ENCODE results near the gene ENGASE. TPM values are rescaled to one million over a fixed set of nuclear protein-coding genes. Genes with fewer than 3 reads are reported as not detected.

ENGASE gene
- total and polyA plus RNA-seq, 2 of the 8 experiments (the other 6 are each of a cell fraction or from before 2014, with no cell fraction given) = 9.3 to 36.1 TPM

- Histone ChIP-seq H3K79me2 (ENCODE audit: control insufficient read depth in 1 of 2, insufficient read depth in 2 of 2, low read length in 2 of 2) (no peaks in the 10 kb centered on the region), H3K4me3 (ENCODE audit: extremely low read depth in 1 of 4, insufficient read depth in 2 of 4, low read depth in 3 of 4, low read length in 4 of 4) (no peak overlapping the region), H3K79me1 (ENCODE audit: low read depth, low read length) (no peaks in the 10 kb centered on the region), H2AFZ (ENCODE audit: low read length) (no peak overlapping the region), H2BK120ac (replicated peaks; ENCODE audit: low read depth, low read length) (no peak overlapping the region), H3K4me1 (replicated peaks in 1 of 4; ENCODE audit: control insufficient read depth in 3 of 4, insufficient read depth in 4 of 4, low read length in 3 of 4) (no peaks in the 10 kb centered on the region), H4K5ac (ENCODE audit: insufficient read length, low read depth, low read length) (no peak overlapping the region), H2AK5ac (ENCODE audit: low read depth, low read length) (no peak overlapping the region), H4K8ac (ENCODE audit: extremely low read depth, insufficient read depth, low read length) (no peak overlapping the region), H3K27ac (ENCODE audit: low read depth, low read length) (no peak overlapping the region), H2BK5ac (ENCODE audit: low read depth, low read length) (no peak overlapping the region), H3K23me2 (ENCODE audit: low read depth, low read length) (no peaks in the 10 kb centered on the region), H3K56ac (replicated peaks; ENCODE audit: insufficient read length, low read depth, low read length) (no peak overlapping the region), H2BK15ac (ENCODE audit: low read length) (no peak overlapping the region), H3K4ac (replicated peaks; ENCODE audit: insufficient read length, low read depth, low read length) (no peak overlapping the region), H3K9ac (replicated peaks in 1 of 4; ENCODE audit: extremely low read depth in 1 of 4, low read depth in 3 of 4, low read length in 3 of 4) (no peak overlapping the region), H3K36me3 (ENCODE audit: control insufficient read depth in 2 of 4, insufficient read depth in 4 of 4, low read length in 3 of 4) (no peaks in the 10 kb centered on the region), H2BK20ac (ENCODE audit: low read length) (no peak overlapping the region), H3K14ac (ENCODE audit: insufficient read length) (no peak overlapping the region), H3K27me3 (replicated peaks in 1 of 4; ENCODE audit: control insufficient read depth in 3 of 4, extremely low read depth in 1 of 4, insufficient read depth in 3 of 4, low read length in 3 of 4) (no peaks in the 10 kb centered on the region; a peak in 1 of 7 replicates), H3K4me2 (ENCODE audit: insufficient read depth in 1 of 2, low read depth in 2 of 2, low read length in 2 of 2) (no peak overlapping the region), H4K91ac (replicated peaks; ENCODE audit: insufficient read length, low read length) (no peak overlapping the region), H3K23ac (ENCODE audit: insufficient read length) (no peak overlapping the region), H3K9me3 (ENCODE audit: insufficient read depth in 2 of 2, low read depth in 1 of 2, low read length in 1 of 2) (peaks cover 0 to 8% of the 10 kb centered on the region in 2 experiments; a peak in 2 of 4 replicates), H2BK12ac (ENCODE audit: low read depth, low read length) (no peak overlapping the region), H4K20me1 (replicated peaks in 1 of 2; ENCODE audit: control insufficient read depth in 1 of 2, insufficient read depth in 2 of 2, low read length in 2 of 2) (no peaks in the 10 kb centered on the region), H3K18ac (ENCODE audit: extremely low read depth, low read length) (no peak overlapping the region)
- CTCF ChIA-PET (ENCODE audit: partially characterized antibody) = interaction anchor here (1.1 to 4.2 kb wide), 5 partner anchors 9 to 335 kb away, joined by 3 to 21 read pairs (median 3); no protein-coding TSS in a partner anchor
- WGBS, 2 experiments (ENCODE audit: extremely low coverage in 1 of 2, insufficient coverage in 1 of 2, insufficient read length in 1 of 2, insufficient replicate concordance in 2 of 2, low coverage in 1 of 2, low lambda C conversion rate in 2 of 2, missing lambda C conversion rate in 1 of 2) = 71% methylated on average over 10 of the region's 10 CpGs; no CpG with 5 or more reads in 1 of the 2 experiments
- DNase-seq (ENCODE audit: low read depth in 1 of 2, low spot score in 2 of 2) (no peak), FAIRE-seq (no peak)
- POLR2A ChIA-PET (ENCODE audit: partially characterized antibody) = no interaction called here
- TF ChIP-seq TEAD4 (IDR thresholded peaks at IDR 0.05; ENCODE audit: low read depth, low read length) (no peak), GTF2F1 (IDR thresholded peaks at IDR 0.05; ENCODE audit: borderline replicate concordance, low read depth, low read length) (no peak), JUND (IDR thresholded peaks at IDR 0.05; ENCODE audit: low read length) (no peak), ATF2 (IDR thresholded peaks at IDR 0.05; ENCODE audit: low read length) (no peak), KDM4A (IDR thresholded peaks at IDR 0.05; ENCODE audit: low read depth, low read length, severe bottlenecking) (no peak), KDM5A (IDR thresholded peaks at IDR 0.05; ENCODE audit: low read length) (no peak), TCF12 (IDR thresholded peaks at IDR 0.05; ENCODE audit: low read depth, low read length) (no peak), TAF1 (IDR thresholded peaks at IDR 0.05; ENCODE audit: low read depth, low read length) (no peak), CTBP2 (IDR thresholded peaks at IDR 0.05; ENCODE audit: borderline replicate concordance, insufficient read depth, insufficient read length, low read length) (no peak), CBX8 (IDR thresholded peaks at IDR 0.05; ENCODE audit: borderline replicate concordance, low read depth, low read length) (no peak), RXRA (IDR thresholded peaks at IDR 0.05; ENCODE audit: insufficient read depth, low read depth, low read length) (no peak), CHD2 (IDR thresholded peaks at IDR 0.05; ENCODE audit: low read length) (no peak)
Observed at GRCh38 chr17:79057737-79058385, 16.8 kb upstream of the ENGASE start.
